Glutamatergic neuron (in vitro differentiated cells): ENCODE measurements around the gene AKAP7. TPM values are rescaled to one million over a fixed set of nuclear protein-coding genes. Genes with fewer than 3 reads are reported as not detected.

ENCODE experiments used
- DNase-seq: peaks from one replicate; pipeline ENCODE4 v3.0.0; 2022
- H3K27ac Mint-ChIP-seq: one replicate; pipeline ENCODE4 v1.8.0; 2020; ENCODE audit warnings: mild to moderate bottlenecking, mixed read lengths, inconsistent platforms; ENCODE audit not compliant: unreplicated experiment
- H3K27me3 Mint-ChIP-seq: one replicate; pipeline ENCODE4 v1.8.0; 2020; ENCODE audit warnings: mild to moderate bottlenecking, moderate library complexity, mixed read lengths, inconsistent platforms; ENCODE audit not compliant: unreplicated experiment
- H3K36me3 Mint-ChIP-seq: one replicate; pipeline ENCODE4 v1.8.0; 2020; ENCODE audit warnings: mild to moderate bottlenecking, mixed read lengths, inconsistent platforms; ENCODE audit not compliant: unreplicated experiment
- H3K4me1 Mint-ChIP-seq: one replicate; pipeline ENCODE4 v1.8.0; 2020; ENCODE audit warnings: mild to moderate bottlenecking, low read depth, mixed read lengths, inconsistent platforms; ENCODE audit not compliant: unreplicated experiment
- H3K4me3 Mint-ChIP-seq: one replicate; pipeline ENCODE4 v1.8.0; 2020; ENCODE audit warnings: mild to moderate bottlenecking, mixed read lengths, inconsistent platforms; ENCODE audit not compliant: unreplicated experiment
- H3K9me3 Mint-ChIP-seq: one replicate; pipeline ENCODE4 v1.8.0; 2020; ENCODE audit warnings: mild to moderate bottlenecking, moderate library complexity, mixed read lengths, inconsistent platforms; ENCODE audit not compliant: unreplicated experiment
- total RNA-seq: library from RNA; stranded (reverse); fragmentation: NEBNext Ultra II Directional; extraction: Animal tissue kit (Norgen Biotek cat#: 25700); gene quantifications from one replicate; pipeline ENCODE4 v1.2.1, GENCODE V29; 2021; ENCODE audit not compliant: unreplicated experiment
- TF ChIP-seq, protein P1 (sequence below): fragments of 200-600 bp; sonication (generic); IDR thresholded peaks from one replicate; pipeline ENCODE4 v1.5.0; 2021; ENCODE audit not compliant: partially characterized antibody, unreplicated experiment

Gene AKAP7
- total RNA-seq, 1 donor from 2014 or later: 5.3 TPM

DNA sequence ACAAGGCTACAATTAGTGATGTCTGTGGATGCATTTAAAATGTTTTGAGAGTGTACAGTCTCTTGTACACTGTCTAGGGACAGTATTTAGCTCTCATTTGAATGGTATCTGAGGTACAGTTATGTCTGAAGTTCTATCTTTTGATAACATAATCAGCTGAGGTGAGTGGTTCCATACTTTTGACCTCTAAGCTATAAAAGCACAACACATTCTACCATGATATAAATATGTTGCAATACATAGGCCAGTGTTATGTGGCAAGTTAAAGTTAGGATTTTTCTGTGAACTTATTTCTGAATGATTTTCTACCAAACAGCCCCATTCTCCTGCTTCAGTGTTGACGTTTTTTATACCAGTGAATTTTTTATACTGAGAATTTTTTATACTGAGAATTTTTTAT, 77.6 kb downstream of the AKAP7 start:
- Mint-ChIP-seq H3K27ac (no peak overlapping the region), H3K27me3 (no peaks in the 10 kb centered on the region), H3K4me1 (no peaks in the 10 kb centered on the region), H3K36me3 (no peaks in the 10 kb centered on the region), H3K9me3 (no peaks in the 10 kb centered on the region), H3K4me3 (no peak overlapping the region)
- TF ChIP-seq, protein P1, sequence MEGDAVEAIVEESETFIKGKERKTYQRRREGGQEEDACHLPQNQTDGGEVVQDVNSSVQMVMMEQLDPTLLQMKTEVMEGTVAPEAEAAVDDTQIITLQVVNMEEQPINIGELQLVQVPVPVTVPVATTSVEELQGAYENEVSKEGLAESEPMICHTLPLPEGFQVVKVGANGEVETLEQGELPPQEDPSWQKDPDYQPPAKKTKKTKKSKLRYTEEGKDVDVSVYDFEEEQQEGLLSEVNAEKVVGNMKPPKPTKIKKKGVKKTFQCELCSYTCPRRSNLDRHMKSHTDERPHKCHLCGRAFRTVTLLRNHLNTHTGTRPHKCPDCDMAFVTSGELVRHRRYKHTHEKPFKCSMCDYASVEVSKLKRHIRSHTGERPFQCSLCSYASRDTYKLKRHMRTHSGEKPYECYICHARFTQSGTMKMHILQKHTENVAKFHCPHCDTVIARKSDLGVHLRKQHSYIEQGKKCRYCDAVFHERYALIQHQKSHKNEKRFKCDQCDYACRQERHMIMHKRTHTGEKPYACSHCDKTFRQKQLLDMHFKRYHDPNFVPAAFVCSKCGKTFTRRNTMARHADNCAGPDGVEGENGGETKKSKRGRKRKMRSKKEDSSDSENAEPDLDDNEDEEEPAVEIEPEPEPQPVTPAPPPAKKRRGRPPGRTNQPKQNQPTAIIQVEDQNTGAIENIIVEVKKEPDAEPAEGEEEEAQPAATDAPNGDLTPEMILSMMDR: no peak
- no peak for DNase-seq

DNA sequence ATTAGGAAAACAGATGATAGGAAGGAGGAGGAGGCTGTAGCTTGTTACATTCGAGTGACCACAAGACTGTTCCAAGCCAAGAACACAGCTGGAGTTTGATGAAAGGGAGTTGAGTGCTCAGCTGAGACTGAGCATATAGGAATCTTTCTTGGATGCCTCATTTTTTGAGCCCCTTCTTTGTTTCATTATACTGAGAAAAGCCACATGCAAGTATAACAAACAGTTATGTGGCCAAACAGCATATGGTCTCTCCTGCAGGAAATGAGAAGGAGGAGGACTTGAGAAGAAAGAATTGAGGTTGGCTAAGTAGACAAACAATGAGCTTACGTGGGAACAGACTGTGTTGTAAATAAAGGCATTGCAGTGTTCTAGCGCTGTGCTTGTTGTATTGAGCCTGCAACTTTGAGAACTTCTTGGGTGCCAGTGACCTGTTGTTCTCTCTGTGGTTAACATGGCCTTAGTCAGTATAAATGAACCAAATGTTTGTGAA, 78.3 kb downstream of the AKAP7 start:
- Mint-ChIP-seq H3K9me3 (no peaks in the 10 kb centered on the region), H3K27me3 (no peaks in the 10 kb centered on the region), H3K4me1 (no peaks in the 10 kb centered on the region), H3K36me3 (no peaks in the 10 kb centered on the region), H3K27ac (no peak overlapping the region), H3K4me3 (no peak overlapping the region)
- TF ChIP-seq, protein P1: no peak
- no peak for DNase-seq

DNA sequence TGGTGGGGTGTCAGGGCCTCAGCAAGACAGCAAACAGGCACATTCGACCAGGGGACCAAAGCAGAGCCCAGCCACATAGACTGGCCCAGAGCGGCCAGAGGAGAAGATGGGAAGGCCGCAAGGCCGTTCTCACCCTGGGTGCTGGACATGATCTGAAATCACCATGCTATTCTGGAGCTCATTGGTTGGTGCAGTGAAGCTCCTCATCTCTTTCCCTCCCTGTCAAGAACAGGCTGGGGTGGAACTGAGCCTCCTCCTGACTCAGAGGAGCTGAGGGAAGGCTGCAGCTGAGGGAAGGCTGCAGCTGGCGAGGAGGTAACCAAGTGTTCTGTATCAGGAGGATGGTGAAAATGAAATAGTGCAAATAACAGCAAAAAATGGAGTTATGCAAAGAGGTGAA, 80.0 kb downstream of the AKAP7 start:
- no peaks in the 10 kb centered on the region for H3K4me1 Mint-ChIP-seq
- no peaks in the 10 kb centered on the region for H3K27me3 Mint-ChIP-seq
- TF ChIP-seq, protein P1: no peak
- no peak overlapping the region for H3K27ac Mint-ChIP-seq
- DNase-seq: no peak
- H3K4me3 Mint-ChIP-seq: no peak overlapping the region
- no peaks in the 10 kb centered on the region for H3K9me3 Mint-ChIP-seq
- H3K36me3 Mint-ChIP-seq: no peaks in the 10 kb centered on the region

- DNase-seq: no peak
- H3K4me1 Mint-ChIP-seq: no peaks in the 10 kb centered on the region
- no peak overlapping the region for H3K4me3 Mint-ChIP-seq
- H3K9me3 Mint-ChIP-seq: no peaks in the 10 kb centered on the region
- no peaks in the 10 kb centered on the region for H3K36me3 Mint-ChIP-seq
- no peaks in the 10 kb centered on the region for H3K27me3 Mint-ChIP-seq
- TF ChIP-seq, protein P1: no peak
- no peak overlapping the region for H3K27ac Mint-ChIP-seq
Observed at GRCh38 chr6:131216246-131216645, 81.0 kb downstream of the AKAP7 start.

DNA sequence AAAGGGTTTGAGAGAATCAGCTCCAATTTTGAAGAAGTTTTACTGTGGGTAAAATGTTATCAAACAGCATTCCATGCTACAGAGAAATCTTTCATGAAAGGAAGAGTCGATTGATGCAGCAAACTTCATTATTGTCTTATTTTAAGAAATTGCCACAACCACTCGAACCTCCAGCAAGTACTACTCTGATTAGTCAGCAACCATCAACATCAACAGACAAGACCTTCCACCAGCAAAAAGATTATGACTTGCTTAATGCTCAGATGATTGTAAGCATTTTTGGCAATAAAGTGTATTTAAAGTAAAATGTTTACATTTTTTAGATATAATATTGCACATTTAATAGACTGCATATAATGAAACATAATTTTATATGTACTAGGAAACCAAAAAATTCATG, 87.5 kb downstream of the AKAP7 start:
- DNase-seq: no peak
- H3K36me3 Mint-ChIP-seq: no peaks in the 10 kb centered on the region
- TF ChIP-seq, protein P1: no peak
- peaks cover 2% of the 10 kb centered on the region for H3K27me3 Mint-ChIP-seq
- no peak overlapping the region for H3K4me3 Mint-ChIP-seq
- H3K27ac Mint-ChIP-seq: no peak overlapping the region
- H3K9me3 Mint-ChIP-seq: no peaks in the 10 kb centered on the region
- peaks cover 5% of the 10 kb centered on the region for H3K4me1 Mint-ChIP-seq
